ENCODE results near the gene RASGRP4.
"Not testable (repeated sequence)": the region's sequence is repeated elsewhere in the genome, so short reads cannot be mapped to it uniquely, and the experiment has no call there.

The RASGRP4 gene

DNA sequence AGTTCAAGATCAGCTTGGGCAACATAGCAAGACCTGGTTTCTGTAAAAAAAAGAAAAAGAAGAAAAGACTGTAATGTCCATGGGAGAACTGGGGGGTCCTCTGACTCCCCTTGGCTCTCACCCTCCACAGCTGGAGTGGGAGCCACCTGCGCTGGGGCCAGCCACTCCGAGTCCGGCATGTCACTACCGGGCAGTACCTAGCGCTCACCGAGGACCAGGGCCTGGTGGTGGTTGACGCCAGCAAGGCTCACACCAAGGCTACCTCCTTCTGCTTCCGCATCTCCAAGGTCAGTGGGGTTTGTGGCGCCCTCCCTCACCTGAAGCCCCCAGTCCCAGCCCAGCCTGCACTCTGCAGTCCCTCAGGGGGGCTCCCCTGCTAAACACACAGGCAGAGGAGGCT is 22.2 kb upstream of the RASGRP4 start:
- DNase-seq (ENCODE audit: low read depth), result no peak

DNA sequence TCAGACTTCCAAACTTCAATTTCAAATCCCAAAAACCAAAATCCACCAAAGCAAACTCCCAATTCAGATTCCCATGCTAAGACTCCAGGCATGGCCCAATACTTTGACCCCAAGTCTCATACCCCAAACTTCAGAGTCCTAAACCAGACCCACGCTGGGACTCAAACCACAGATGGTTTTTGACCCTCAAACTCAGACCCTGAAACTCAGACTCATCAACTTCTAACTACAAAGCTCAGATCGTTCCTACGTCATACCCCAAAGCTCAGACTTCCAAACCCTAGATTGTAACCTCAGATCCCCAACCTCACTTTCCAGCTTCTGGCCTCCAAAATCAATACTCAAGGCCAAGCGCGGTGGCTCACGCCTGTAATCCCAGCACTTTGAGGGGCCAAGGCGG is 19.3 kb upstream of the RASGRP4 start:
- DNase-seq (ENCODE audit: low read depth), result no peak

DNA sequence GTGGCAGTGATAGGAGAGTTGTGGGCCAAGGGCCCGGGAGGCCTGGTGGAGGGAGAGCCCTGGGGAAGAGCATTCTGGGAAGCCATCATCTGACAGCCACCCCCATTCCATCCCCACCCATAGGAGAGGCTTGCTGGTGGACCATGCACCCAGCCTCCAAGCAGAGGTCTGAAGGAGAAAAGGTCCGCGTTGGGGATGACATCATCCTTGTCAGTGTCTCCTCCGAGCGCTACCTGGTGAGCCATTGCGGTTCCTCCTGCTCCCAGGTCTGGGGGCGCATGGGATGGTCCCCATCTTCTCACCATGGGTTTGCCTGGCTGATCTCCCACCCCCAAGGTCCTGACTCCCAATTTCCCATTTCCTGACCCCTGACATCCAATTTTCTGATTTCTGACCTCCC is 18.0 kb upstream of the RASGRP4 start:
- DNase-seq (ENCODE audit: low read depth), result no peak

DNA sequence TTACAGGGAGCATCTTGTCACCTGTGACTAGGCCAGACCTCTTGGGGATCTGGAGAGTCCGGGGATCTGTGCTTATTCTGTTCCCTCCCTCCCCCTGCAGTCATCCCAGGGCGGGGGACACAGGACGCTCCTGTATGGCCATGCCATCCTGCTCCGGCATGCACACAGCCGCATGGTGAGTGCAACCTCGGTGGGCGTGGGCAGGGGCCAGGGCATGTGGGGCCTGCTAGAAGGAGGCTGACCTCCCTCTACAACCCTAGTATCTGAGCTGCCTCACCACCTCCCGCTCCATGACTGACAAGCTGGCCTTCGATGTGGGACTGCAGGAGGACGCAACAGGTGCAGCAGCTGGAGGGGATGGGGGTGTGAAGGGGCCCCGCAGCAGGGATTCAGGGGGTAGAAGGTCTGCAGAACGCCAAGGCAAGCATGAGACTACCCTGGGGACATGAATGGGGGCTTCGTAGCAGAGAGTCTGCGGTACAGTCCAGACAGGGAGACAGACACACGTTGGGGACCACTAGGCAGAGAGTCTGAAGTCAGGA is 17.5 kb upstream of the RASGRP4 start:
- DNase-seq (ENCODE audit: low read depth), result no peak

DNA sequence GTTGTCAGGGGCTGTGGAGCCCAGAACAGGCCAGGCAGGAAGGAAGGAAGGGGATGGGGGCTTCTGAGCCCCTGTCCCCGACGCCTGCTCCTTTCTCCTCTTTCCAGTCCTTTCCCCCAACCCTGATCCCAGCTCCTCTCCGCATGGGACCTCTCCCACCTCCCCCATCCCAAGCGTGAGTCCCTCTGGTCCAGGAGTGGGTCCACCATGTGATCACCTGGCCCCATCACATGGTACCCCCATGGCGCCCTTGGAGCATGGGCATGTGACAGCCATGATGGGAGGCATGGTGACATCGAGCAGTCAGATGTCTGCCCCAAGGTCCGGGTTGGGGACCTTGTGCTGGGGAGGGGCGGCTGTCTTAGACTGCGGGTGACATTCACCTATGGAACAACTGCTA is 16.7 kb upstream of the RASGRP4 start:
- DNase-seq (ENCODE audit: low read depth), result no peak

DNA sequence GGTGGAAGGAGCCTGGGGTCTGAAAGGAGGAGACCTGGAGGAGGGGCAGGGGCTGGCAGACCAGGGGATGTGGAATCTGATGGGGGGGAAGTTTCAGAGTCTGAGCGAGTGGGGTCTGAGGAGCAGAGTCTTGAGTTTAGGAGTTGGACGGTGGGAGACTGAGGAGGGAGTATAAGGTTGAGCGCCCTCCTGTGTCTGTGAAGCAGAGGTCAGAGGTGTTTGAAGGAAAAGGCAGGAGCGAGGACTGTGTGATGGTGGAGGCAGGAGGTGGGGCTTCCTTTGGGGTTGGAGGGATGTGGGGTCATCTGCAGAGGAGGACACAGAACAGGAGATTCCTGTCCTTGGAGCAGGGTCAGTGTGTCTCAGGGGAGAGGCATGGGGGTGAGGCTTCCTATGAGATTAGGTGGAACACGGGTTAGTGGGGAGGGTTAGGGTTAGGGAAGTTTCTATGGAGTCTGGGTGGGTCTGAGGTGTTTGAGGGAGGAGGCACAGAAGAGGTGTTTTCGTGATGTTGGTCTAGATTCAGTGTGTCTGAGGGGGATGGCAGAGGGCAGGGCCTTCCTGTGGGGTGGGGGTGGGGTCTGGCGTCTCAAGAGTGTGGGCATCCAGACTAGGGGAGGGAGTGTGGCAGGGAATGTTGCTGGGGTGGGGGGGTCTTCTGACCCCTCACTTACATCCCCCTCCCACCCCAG is 15.8 kb upstream of the RASGRP4 start:
- DNase-seq (ENCODE audit: low read depth), result peak; percentile 7

DNA sequence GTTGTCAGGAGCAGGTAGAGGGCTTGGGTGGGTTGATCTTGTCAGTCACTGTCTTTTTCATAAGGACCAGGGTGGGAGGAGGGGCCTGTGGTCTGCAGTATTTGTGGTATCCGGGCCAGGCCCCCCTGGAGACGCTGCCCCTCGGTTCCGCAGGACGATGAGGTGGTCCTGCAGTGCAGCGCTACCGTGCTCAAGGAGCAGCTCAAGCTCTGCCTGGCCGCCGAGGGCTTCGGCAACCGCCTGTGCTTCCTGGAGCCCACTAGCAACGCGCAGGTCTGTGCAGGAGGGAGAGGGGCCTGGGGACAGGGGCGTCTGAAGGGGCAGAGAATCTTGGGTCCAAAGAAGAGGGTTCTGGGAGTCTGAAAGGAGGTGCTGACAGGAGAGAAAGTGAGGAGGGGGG is 14.6 kb upstream of the RASGRP4 start:
- DNase-seq (ENCODE audit: low read depth), result no peak

DNA sequence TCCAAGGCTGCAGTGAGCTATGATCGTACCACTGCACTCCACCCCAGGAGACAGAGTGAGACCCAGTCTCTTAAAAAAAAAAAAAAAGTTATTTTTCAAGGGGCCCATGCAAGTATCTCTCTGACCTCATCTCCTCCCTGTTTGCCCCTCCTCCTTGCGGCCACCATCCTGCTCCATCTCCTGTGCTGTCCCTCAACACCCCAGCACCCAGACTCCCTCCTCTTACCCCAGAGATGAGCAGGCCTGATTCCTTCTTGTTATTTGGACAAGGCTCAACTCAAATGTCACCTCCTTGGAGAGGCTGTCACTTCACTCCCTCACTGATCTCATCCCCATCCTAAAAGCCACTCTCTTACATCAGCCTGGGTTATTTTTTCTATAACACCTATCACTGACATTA is 11.9 kb upstream of the RASGRP4 start:
- DNase-seq (ENCODE audit: low read depth), result no peak

DNA sequence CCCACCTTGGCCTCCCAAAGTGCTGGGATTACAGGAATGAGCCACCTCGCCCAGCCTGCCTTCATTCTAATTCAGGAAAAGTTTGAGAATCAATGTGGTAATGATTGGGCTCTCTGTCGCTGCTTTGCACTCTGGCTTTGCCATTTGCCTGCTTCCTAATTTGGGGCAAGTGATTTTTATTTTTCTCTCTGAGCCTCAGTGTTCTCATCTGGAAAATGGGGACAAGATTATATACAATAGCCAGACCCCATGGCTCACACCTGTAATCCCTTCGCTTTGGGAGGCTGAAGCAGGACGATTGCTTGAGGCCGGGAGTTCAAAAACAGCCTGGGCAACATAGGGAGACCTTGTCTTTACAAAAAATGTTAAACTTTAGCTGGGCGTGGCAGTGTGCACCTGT is 11.3 kb upstream of the RASGRP4 start:
- DNase-seq (ENCODE audit: low read depth), result no peak

DNA sequence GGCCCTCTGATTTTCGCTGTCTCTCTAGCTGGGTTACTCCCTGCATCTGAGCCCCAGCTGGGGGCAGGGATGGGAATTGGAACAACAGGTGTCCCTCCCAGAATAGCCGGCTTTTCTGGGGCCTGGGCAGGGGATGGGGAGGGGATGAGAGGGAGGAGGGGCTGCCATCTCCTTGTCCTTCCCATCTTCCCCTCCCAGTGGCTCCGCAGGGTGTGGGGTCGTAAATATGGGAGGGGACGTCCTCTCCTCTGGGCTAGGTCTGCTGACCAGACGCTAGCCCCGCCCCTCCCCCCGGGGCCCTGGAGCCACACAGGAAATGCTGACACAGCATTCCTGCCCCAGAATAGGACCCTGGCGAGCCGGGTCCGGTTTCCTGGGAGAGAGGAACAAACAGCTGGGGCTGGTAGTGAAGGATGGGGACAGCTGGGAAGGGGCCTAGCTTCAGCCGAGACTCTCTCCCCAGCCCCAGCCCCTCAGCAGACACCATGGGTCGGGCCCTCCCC is 8.6 kb upstream of the RASGRP4 start:
- DNase-seq (ENCODE audit: low read depth), result no peak

DNA sequence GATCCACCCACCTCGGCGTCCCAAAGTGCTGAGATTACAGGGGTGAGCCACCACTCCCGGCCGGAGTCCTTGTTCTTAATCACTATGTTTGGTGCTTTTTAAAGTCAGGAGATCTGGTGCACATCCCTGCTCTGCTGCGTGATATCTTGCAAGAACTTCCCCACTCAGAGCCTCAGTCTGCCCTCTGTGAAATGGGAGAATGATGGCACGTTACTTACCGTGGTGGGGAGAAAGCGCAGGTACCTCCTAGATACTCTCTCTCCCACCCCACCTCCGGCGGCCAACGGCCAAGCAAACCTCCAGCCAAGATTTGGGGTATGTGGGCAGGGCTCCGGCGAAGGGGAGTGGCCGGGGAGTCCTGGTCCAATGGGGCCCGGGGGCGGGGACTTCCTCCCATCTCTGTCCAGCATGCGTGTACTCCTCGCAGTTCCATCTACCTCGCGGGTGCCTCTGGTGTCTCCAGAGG is 7.3 kb upstream of the RASGRP4 start, which contains the start of gene RYR1:
Gene RYR1, plus strand, starts transcription at position 424 of the 466 bp plus-strand sequence. CDS start 139 bp downstream, outside the sequence.
- peak; percentile 52 for DNase-seq (ENCODE audit: low read depth)

DNA sequence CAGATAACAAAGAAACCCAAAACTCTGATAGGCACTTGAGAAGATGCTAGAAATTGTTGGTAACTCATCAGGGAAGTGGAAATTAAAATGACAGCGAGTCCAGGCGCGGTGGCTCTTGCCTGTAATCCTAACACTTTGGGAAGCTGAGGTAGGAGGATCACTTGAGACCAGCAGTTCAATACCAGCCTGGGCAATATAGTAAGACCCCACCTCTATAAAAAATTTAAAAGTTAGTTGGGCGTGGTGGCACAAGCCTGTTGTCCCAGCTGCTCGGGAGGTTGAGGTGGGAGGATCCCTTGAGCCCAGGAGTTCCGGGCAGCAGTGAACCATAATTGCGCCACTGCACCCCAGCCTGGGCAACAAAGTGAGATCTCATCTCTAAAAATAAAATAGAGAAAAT is 4.9 kb upstream of the RASGRP4 start:
- DNase-seq (ENCODE audit: low read depth), result no peak

DNA sequence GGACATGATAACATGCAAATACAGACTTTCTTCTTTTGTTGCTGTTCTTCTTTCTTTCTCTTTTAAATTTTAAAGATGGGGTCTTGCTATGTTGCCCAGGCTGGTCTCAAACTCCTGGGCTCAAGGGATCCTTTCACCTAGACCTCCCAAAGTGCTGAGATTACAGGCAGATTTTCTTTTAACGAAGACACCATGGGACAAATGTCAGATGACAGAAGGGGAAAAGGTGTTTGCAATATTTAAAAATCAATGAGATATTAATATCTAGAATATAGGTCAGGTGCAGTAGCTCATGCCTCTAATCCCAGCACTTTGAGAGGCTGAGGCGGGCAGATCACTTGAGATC is 3.8 kb upstream of the RASGRP4 start:
- no peak for DNase-seq (ENCODE audit: low read depth)

DNA sequence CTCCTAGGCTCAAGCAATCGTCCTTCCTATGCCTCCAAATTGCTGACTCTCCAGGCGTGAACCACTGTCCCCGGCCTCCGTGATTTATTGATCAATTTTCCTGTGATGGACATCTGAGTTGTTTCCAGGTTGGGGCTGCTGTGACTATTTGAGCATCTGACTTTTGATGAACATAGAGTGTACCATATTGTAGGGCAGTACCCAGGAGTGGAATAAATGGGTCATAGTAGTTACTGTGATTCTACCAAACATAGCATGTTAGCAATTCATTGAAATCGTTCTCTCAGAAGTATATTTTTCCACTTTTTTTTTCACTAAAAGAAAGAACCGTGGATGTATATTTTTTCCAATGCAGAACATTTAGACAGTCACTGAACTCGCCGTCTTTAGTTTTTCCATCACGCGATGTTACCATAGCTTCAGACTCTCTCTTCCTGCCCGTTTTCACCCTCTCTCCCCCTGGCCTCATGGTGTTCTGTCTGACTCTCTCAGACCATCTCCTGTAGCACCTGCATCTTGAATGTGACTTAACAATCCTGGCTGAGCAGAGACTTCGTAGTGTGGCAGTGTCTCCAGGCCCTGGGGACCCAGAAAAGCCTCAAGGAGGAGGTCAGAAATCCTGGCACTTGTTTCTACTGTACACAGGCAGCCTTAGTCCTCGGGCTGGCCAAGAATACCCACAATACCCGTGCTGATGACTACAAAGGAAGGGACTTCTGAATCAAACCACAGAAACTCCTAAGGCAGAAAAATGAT is 3.2 kb upstream of the RASGRP4 start:
- peak; percentile 14 for DNase-seq (ENCODE audit: low read depth)

DNA sequence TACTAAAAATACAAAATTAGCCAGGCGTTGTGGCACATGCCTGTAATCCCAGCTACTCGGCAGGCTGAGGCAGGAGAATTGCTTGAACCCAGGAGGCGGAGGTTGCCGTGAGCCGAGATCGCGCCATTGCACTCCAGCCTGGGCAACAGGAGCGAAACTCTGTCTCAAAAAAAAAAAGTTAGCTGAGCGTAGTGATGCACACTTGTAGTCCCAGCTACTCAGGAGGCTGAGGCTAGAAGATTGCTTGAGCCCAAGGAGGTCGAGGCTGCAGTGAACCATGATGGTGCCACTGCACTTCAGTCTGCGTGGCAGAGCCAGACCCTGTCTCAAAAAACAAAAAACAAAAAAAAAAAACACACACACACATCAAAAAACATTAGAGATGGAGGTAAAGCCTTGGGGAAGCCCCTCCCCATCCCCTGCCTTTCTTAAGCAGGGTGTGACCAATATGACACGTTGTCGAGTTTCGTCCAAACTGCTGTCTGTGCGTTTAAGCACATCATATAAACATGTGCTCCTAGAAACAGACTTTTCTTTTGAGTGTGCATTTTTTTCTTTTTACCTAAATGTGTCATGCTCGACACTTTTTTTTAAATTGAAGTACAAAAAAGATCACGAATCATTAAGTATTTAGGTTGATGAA is 1.1 kb upstream of the RASGRP4 start:
- DNase-seq (ENCODE audit: low read depth), result not testable (repeated sequence)

DNA sequence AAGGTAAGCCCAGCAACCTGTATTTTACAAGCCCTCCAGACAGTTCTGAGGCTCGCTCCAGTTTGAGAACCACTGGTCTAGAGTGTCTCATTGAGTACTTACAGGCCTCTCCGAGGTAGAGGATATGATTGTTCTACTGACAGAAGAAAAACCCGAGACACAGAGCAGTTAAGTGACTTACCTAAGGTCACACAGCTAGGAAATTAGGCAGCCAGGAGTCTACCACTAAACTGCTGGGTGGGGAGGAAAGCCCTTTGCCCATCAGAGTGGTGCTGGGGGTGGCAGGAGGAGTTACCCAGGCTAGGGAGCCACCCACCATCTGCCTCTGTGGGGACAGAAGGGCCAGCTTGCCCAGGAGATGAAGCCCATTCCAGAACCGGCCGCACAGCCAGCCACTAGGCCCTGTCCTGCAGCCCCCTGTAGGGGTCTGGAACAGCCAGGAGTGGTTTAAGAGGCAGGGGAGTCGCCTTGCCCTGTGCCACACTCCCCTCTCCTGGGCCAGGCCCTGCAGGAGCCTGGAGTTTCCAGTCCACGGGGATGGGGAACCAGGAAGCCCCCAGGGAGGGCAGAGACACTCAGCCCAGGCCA is 703 bp downstream of the RASGRP4 start:
- DNase-seq (ENCODE audit: low read depth), result no peak

DNA sequence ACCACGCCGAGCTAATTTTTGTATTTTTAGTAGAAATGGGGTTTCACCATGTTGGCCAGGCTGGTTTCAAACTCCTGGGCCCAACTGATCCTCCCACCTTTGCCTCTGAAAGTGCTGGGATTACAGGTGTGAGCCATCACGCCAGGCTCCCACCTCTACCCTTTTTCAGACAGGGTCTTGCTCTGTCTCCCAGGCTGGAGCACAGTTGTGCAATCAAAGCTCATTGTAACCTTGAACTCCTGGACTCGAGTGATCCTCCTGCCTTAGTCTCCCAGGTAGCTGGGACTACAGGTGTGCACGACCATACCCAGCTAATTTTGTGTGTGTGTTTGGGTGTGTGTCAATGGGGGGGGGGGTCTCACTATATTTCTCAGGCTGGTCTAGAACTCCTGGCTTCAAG is 1.7 kb downstream of the RASGRP4 start:
- DNase-seq (ENCODE audit: low read depth), result no peak

DNA sequence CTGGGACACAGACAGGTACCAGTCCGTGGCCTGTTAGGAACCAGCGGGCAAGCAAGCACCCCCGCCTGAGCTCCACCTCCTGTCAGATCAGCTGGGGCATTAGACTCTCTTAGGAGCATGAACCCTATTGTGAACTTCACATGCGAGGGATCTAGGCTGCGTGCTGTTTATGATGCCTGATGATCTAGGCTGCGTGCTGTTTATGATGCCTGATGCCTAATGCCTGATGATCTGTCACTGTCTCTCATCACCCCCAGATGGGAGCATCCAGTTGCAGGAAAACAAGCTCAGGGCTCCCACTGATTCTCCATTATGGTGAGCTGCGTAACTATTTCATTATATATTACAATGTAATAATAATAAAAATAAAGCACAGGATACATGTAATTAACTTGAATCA is 3.6 kb downstream of the RASGRP4 start:
- no peak for DNase-seq (ENCODE audit: low read depth)

DNA sequence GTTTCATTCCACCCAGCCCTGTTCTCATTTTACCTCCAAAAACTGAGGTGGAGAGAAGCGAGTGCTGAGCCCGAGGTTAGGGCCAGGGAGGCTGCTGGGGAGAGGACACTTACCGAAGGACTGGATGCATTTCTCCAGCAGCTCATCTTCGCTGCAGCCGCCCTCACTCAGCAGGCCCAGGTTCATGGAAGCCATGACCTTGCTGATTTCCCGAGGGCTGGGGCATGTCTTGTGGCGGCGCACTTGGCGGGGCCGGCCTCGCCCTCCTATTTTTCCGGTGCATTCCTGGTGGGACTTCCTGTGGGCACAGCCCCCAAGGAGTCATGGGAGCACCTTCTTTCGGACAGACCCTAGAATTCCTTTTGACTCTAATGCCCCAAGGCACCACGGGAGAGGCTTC is 4.2 kb downstream of the RASGRP4 start:
- DNase-seq (ENCODE audit: low read depth), result no peak

DNA sequence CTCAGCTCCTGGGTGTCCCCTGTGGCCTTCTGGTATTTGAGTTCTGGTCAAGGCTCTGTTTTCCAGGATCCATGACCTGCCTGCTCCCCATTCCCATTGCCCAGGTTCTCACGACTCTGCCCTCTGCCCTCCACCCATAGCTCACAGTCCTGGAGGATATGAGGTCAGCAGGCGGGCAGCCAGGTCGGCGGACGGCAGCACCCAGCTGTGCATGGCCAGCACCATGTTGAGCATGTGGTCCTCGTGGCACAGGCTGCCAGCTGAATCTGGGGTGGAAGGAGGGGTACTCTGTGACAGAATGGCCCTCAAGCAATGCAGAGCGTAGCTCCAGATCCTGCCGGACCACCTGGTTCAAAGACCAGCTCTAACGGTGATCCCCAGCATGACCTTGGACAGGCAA is 5.1 kb downstream of the RASGRP4 start:
- no peak for DNase-seq (ENCODE audit: low read depth)

DNA sequence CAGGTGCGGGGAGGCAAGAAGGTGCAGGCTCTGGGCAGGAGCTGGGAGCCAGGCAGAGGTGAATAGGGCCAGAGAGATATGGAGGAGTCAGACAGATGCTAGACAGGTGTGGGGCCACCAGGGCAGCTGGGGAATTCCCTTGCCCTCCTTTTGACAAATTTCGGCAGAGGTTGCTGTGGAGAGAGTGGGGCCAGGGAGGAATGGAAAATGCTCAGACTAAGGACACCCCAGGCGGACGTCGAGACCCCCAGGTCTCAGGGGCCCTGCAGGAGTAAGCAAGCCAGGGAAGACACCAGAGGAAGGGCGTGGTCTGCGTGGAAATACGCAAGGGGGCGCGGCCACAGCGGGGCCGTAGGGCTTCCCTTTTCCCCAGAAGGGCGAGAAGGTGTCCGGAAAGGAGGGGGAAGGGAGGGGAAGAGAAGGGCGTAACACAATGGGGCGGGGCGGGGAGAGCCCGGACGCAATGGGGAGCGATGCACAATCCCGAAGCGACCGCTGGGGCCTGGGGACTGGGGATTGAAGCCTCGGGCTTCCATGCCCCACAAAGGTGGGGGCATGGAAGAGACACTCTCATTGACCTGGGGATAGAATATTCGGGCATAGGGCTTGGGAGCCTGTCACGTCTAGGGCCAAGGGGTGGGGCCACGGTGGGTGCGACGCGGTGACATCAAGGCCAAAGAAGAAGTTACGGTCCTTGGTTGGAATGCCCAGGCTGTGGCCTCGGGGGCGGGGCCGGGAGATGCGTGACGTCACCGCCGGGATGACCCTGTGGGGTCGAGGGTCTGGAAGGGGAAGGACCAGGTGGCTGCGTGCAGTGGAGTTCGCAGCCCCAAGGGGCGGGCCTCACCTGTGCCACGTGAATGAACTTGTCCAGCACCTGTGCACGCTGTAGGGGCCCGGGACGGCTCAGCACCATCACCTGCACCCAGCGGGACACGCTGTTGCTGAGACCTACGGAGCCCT is 8.2 kb downstream of the RASGRP4 start:
- DNase-seq (ENCODE audit: low read depth), result peak; percentile 24
